COLO829 (cell line): ENCODE results near the gene RANBP10.

Source experiments
- DNase-seq: peaks from one replicate; pipeline ENCODE4 v3.0.0; 2012; ENCODE audit warnings: low spot score

Gene RANBP10

DNA sequence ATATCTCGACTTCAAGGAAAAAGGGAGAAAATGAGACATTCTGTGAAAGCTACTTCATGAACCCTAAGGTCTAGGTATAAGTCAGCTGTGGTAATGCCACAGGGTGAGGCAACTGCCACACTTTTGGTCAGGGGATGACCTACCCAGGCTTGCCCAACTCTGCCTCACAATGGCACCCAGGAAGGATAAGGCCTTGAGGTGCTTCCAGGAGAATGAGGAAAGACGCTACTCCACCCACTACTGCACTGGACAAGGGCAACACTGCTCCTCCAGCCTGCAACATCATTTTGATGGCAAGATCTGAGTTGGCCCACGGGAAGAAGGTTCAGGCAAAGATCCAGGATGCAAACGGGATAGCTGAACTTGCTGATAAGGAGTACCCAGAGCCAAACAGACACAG, 65.2 kb downstream of the RANBP10 start:
- DNase-seq = no peak

DNA sequence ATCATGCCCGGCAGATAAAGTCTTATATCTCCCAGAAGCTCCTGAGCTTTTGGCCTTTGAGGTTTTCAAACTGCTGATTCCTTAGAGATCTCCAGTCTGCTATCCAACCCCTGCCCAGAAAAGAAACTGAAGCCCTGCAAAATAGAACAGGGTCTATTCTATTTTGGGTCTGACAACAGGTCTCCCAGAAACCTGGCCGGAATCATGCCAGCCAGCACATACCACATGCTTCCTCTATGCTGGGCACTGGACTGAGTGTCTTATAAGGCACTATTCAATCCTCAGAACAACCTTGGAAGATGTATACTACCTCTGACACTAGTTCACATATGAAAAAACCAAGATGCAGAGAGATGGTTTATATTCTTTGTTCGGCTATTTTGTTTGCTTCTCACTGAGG, 66.0 kb downstream of the RANBP10 start:
- no peak for DNase-seq

DNA sequence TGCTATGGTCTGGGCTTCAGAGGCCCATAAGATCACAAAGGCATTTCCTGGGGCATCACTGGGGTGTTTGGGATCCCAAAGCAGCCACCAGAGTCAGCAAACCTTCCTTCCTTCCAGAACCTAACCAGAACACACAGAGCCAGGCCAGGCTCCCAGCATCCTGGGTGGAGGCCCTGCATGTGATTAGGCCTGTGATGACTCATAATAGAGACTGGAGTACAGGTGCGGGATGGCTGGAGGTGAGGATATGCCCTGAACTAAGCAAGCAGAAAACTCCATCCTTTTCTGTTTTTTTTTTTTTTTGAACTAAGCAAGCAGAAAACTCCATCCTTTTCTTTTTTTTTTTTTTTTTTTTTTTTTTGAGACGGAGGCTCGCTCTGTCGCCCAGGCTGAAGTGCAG, 69.5 kb downstream of the RANBP10 start:
- no peak for DNase-seq

DNA sequence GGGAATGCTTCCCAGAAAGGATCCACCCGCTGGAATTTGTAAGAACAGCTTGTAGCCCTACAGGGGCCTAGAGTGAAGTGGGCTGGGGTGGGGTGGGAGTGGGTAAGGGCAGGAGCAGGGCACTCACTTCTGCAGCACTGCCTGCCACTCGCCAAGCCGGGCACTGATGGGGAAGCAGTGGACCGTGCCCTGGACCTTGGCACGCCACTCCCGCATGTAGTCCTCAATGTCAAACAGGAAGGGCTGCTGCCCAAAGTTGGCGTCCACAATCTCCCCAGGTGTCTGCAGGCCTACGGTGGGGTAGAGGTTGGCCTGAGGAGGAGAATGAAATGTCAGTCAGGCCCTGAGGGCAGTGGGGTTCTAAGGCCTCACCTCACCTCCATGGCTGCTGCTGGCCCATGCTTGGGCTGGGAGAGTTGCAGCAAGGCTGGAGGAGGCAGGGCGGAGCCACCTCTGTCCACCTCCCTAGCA, 71.6 kb downstream of the RANBP10 start:
- no peak for DNase-seq

DNA sequence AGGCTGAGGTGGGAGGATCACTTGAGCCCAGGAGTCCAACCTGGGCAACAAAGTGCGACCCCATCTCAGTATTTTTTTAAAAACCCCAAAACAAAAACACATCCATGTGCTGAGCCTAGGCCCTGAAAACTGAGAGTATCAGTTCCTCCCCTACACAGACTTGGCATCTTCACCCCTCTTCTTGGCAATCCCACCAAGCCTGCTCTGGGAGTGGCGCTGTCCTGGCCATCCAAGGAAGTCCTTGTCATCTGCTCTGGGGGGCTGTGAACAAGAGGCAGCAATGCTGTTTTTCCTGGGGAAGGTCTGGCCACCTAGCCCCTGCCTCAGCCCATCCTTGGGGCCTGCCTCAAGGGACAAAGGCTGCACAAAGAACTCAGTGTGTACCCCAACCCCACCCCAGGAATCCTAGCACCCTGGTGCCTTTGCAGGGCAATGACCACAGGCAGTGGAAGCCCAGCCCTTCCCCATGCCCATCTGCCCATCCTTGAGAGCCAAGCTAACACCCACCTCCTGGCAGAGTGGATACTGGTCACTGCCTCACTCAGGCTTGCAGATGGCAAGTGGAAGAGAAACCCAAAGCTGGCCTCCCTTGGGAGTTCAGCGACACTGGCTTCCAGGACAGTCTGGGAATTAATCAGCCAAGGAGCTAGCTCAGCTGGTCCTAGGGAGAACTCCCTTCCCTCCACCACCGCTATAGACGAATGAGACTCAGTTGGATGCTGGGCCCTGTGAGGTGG, 72.5 kb downstream of the RANBP10 start:
- no peak for DNase-seq

DNA sequence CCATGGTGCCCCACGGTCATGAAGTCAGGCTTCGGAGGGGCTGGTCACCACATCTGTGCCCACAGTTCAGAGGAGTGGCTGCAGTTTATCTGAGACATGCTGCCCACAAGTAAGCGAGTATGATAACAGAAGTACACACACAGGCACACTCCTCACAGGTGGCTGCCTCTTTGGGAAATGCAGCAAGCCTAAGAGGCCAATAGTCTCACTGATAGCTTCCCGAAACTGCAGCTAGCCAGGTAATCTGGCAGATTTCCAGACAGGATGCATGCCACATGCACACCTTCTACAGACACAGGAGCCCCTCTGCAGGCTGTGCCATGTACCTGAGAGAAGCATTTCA, 74.6 kb downstream of the RANBP10 start:
- DNase-seq = no peak

DNA sequence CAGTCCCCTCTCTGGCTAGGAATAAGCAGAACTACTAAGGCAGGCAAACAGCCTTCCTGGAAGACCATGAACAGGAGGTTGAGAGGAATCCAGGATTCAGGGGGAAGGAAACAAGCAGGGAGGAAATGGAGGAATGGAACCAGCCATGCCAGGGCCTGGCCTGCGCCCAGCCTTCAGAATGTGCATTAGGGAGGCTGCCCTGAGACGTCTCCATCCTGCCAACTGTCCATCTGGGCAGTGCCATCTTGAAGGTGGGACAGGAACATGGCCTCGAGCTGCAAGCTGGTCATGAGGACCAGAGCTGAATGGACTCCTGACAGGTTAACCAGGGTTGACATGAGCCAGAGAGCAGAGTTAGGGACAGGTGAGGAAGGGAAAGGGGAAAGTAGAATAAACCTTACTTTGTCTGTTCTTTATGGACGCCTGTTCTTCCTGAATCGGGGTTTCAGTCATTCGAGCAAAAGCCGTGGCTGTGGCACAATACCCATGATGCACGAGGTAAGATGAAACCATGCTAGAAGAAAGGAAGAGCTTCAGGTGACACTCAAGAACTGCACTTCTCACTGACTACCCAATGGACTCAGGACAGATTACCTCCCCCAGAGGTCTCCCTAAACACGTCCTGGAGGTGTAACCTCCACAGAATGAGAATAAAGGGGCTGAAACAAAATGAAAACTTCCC, 75.1 kb downstream of the RANBP10 start:
- DNase-seq = no peak

DNA sequence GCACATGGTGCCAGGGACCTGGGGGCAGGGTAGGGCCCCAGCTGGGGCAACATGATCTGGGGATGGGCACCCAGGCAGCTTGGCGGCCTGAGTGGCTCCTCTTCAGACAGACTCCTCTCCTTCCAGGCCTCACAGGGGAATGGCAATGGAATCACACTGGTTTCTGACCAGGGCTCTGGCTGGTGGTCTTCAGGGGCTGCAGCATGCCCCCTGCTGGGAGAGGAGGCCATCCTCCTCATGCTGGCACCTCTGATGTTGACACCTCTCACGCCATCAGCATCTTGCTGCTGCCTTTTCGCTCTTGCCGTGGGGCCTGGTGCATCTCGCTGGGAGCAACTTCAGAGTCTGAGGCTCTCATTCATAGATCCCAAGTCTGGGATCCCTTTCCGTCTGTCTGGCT, 76.0 kb downstream of the RANBP10 start:
- no peak for DNase-seq

DNA sequence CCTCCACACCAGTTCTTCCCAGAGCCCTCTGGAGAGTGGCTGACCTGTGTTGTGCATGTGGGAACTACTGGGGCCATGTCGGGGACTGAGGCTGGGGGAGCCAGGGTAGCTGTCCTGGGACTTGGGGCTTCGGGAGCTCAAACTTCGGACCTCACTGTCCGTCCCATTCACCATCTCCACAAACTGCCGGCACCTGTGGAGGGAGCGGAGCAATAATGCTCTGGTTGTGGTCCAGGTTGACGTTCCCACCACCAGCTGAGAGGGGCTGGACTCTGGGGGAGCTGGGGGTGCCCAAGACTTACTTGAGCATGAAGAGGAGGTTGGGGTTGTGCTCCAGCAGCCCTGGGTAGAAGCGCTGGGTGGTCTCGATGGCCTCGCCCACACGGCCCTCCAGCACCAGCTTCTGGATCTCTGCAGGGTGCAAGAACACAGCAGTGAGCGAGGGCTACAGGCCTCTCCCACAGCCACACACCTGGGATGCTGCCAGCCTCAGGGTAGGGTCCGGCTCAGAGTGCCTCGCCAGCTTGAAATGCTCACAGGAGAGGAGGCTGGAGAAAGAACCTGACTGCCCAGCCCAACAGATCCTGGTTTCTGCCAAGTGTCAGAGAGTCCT, 76.6 kb downstream of the RANBP10 start:
- DNase-seq = no peak

DNA sequence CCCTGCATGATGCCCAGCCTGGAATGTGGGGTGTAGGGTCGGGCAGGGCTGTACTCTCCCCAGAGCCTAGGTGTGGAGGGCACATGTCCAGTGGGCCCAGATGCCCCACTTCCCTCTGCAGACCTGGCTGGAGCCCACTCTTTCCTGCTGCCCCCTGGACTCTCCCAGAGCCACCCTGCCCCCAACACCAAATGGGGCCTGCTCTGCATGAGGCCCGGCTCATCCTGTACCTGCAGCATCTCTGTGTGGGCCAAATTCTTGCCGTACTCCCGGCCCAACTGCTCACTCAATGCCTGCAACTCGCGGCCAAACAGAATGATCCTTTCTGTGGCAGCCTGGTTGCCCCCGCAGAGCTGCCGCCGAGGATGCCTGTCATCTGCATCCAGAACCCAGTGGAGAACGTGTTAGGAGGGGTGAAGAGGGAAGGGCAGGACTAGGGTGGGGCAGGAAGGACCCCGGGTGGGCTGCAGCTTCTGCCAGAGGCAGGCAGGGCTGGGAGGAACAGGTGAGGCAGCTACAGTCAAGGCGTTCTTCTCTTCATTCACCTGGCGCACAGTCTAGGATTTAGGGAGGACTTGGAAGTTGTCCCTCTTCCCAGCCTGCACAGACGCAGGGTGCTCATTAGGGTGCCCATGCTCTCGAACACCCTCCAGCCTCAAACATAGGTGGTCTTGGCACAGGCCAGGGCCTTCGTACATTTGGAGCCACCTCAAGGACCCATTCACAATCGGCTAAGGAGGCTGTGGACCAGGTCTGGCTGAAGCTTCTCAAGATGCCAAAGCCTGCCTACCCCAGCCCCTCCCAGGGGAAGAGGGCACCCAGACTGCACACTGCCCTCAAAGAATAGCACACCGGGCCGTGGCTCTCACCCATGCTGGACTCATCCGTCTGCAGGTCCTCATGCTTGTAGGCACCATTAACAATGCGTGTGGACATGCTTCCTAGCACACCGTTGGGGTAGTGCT, 78.6 kb downstream of the RANBP10 start:
- DNase-seq = no peak

DNA sequence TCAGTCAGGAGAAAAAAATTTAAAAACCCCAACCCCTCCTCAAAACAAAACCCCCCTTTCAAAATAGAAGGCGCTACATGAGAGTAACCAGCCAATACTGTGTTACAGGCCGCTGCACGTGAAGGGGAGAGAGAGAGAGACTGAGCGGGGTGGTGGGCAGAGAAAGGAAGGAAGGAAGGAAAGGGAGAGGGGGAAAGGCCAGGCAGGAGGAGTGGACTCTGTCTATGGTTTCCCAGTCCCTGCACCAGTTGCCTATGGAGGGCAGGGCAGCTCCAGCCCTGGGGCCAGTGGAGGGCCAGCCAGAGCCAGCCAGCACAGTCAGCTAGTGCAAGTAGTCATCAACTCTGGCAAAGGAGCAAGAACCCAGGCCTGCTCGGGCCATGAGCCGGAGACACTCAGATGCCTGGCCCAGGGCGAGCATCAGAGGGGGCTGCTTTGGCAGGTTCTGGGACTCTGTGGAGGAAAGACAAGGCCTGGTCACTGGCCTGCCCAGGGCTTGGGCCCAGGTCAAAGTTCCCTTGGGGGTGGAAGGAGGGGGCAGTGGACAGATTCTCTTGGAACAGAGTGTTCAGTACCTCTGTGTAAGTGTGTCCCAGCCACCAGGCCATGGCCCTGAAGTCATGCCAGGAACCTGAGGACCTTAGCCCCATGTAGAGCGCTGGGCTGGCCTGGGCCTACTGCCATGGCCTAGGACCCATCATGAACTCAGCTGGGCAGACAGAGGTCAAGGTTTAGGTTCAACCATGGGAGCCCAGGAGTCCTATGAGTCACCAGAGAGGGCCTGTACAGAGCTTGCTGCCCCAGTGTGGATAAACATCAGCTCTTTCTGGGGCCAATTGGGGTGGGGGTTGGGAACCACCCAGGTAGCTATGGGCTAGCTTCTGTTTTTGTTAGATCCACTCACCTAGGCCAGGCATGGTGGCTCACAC, 80.0 kb downstream of the RANBP10 start:
- no peak for DNase-seq

DNA sequence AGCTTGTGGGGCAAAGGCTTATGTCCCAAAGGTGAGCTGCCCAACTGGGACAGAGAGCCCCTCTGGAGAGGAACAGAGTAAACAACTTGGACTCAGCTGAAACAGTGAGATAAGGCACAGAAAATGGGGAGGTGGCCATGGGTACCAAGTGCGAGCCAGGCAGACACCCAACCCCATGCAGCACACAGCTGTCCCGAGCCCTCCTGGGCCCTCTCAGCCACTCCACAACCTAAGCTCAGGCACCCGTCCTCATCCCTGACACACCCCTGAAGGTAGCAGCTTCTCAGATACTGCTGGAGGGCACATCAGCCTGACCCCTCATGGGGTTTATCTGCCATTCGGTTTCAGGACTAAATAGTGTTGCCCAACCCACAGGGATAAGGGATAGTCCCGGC, 82.5 kb downstream of the RANBP10 start:
- no peak for DNase-seq

DNA sequence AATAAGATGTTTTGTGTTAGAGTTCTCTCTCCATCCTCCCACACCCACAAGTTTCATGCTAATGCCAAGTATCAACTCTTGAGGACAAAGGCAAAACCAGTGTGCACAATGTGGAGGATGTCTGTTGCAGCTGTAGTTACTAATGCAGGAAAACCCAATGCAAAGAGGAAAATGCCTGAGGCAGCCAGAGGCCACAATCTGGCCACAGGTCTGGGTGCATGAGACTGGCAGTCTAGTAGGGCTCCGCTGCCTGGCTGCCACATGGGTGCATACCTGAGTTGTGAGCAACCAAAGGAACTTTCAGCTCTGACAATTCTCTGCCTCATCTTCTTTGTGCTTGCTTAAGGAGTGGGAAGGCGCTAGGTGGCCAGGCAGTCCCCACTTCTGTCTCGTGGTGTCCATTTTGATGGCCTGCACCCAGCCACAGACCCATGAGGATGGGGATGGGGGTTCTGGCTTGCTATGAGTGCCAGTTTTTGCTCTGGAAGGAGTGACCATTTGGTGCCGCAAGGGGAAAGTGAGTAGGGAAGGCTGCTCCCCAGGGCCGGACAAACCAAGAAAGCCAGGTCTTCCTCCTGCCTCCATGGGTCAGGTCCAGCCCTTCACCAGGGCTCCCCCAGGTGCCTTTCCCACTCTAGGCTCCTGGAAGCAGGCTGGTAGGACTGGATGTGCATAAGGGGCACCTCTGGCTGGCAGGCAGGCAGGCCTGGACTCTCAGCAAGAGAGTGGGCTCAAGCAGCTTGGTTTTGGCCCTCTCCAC, 83.0 kb downstream of the RANBP10 start:
- no peak for DNase-seq

DNA sequence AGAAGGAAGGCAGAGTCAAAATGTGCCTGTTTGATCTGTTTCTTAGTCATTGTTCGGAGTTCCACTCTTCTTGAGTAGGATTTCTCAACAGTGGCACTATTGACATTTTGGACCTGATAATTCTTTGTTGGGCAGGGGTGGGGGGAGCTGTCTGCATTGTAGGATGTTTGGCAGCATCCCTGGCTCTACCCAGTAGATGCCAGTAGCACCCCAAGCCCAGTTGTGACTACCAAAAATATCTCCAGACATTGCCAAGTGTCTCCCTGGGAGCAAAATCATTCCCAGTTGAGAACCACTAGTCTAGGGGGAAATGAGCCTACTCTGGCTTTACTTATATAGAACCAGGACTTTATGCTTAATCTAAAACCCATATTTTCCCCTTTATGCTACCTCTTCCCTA, 86.1 kb downstream of the RANBP10 start:
- no peak for DNase-seq

DNA sequence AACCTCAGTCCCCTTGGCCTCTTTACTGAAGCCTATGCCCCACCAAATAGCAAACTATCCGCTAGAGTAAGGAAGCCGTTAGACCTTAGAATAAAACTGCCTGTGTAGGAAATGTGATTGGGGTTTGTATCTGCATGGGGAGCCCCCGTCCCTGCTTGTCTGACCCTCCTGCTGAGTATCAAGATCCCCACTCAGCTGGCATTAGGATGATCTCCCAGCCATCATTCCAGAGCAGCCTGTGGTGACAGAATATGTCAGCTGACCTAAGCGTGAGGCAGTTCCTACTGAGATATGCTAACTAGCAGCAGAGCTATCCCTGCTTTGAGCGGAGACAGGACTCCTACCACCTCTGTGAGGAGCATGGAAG, 86.6 kb downstream of the RANBP10 start:
- peak; percentile 48 for DNase-seq

DNA sequence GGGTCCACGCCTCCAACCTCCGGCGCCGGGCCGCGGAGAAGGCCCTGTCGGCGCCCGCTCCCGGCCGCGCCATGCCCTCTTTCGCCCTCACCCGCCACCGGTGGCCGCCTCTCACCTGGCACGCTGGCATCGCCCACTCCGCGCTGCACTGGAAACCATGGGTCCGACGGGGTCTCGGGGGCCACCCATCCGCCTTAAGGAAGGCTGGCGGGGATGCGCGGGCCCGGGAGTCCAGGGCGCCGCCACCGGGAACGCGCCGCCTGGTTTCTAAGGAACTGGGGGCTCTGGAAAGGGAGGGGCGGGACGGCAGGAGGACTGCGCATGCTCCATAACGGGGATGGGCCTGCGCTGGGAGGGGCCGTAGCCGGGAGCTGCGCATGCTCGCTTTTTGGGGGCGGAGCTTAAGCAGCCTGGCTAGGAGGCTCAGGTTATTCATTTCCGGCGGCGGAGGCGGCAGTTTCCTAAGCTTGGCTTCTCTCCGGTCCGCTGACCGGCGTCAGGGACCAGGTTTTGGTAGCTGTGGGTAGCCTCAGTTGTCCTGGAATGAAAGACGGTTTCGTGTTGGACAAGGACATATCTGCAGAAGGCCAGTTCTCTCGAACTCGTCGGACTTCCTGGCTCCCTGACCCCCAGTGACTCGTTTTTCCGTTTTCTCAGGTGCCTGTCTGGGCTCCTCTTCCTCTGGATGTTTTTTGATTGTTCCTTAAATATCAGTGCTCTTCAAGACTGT, 87.1 kb downstream of the RANBP10 start, which contains the start of gene GFOD2:
TSS of gene GFOD2 (minus strand) at position 269 of the 730 bp plus-strand sequence. CDS start 33,601 bp downstream, outside the sequence.
- peak; percentile 100 for DNase-seq

DNA sequence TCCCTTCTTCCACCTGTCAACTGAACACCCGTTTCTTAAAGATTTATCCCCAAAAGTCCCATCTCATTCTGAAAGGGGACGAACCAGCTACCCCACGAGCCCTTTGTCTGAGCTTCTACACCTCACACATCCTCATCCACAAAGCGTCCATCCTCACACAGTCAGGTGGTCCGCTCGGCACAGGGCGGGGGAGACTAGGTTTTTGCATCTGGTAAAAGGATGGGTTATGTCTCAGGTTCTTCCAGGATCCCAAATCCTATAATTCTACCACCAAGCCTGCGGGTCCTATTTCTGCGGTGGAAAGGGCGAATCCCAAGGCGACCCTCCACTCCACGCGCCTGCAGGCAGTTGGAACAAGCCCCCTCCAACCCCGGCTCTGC, 87.7 kb downstream of the RANBP10 start:
- DNase-seq = no peak

DNA sequence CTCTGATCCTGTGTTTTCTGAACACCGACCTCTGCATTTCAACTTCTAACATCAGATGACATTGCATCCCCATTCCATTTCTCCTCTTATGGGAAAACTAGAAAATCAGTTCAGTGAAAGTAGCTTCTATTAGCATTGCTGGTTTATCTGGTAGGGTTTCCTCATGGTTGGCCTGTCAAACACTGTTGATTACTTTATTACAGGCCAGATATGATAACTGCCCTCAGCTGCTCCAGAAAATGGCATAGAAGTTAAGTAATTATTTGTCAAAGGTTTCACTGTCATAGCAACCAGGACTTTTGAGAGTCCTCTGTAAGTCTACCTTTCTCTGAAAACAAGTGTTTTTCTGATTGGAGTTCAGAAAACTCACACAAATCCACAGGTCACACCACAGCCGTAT, 90.3 kb downstream of the RANBP10 start:
- DNase-seq = no peak

DNA sequence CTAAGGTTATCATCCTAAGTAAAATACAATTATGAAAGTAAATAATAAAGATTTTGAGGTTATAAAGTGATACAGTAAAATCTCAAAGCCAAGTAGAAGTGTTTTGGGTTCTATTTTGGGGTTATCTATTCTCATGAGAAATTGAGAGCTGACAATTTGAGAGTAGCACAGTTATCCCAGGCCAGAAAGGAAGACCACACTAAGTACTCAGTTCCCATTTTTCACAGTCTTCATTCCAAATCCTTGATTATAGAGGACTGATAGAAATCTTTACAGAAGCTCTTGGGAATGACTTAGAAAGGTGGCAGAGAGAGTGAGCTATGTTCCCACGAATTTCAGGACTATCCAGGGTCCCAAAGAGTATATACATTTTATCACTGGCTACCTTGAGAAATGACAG, 91.8 kb downstream of the RANBP10 start:
- DNase-seq = no peak
